ENCODE measurements around the gene KCNH2. TPM values are rescaled to one million over a fixed set of nuclear protein-coding genes. Genes with fewer than 3 reads are reported as not detected.
A peak's percentile ranks its signal among the peaks of the same experiment; 100 is the strongest.

KCNH2 gene
- polyA plus RNA-seq, 1 experiment: 0.06 TPM

GRCh38 chr7:150937848-150938561 is 40.1 kb downstream of the KCNH2 start:
- peak; percentile 4 for DNase-seq (ENCODE audit: low read depth)
- TF ChIP-seq CTCF (IDR thresholded peaks at IDR 0.05; ENCODE audit: insufficient read depth, low read depth, low read length): no peak
- H3K36me3 ChIP-seq (ENCODE audit: control insufficient read depth, insufficient read depth, low read length): no peaks in the 10 kb centered on the region
- POLR2A ChIA-PET: no interaction called here
- no peak overlapping the region for H3K4me3 ChIP-seq (ENCODE audit: low read depth, low read length)
- 0 out of 2 replicates have a peak, but pooled peaks cover 2% of the 10 kb centered on the region for H3K27me3 ChIP-seq (ENCODE audit: control insufficient read depth, insufficient read depth, low read length)
- CTCF ChIA-PET: interaction anchor here (0.8 to 1.5 kb wide), 4 partner anchors 25 to 80 kb away, joined by 3 to 5 read pairs (median 4); no protein-coding TSS in a partner anchor

- no peak for TF ChIP-seq CTCF (IDR thresholded peaks at IDR 0.05; ENCODE audit: insufficient read depth, low read depth, low read length)
- DNase-seq (ENCODE audit: low read depth): no peak
- H3K4me3 ChIP-seq (ENCODE audit: low read depth, low read length): no peak overlapping the region
- CTCF ChIA-PET: no interaction called here
- H3K27me3 ChIP-seq (ENCODE audit: control insufficient read depth, insufficient read depth, low read length): peaks cover 2% of the 10 kb centered on the region; the same call in 1 of the 2 replicates
- no peaks in the 10 kb centered on the region for H3K36me3 ChIP-seq (ENCODE audit: control insufficient read depth, insufficient read depth, low read length)
- POLR2A ChIA-PET: no interaction called here
These were observed 42.1 kb downstream of the KCNH2 start for GRCh38 chr7:150936018-150936417.

- no peak for TF ChIP-seq CTCF (IDR thresholded peaks at IDR 0.05; ENCODE audit: insufficient read depth, low read depth, low read length)
- Histone ChIP-seq H3K27me3 (ENCODE audit: control insufficient read depth, insufficient read depth, low read length) (no peaks in the 10 kb centered on the region; the same call in 1 of the 2 replicates), H3K36me3 (ENCODE audit: control insufficient read depth, insufficient read depth, low read length) (no peaks in the 10 kb centered on the region), H3K4me3 (ENCODE audit: low read depth, low read length) (no peak overlapping the region)
- ChIA-PET POLR2A (no interaction called here), CTCF (no interaction called here)
- DNase-seq (ENCODE audit: low read depth): no peak
These were observed 43.0 kb downstream of the KCNH2 start for GRCh38 chr7:150935149-150935548.

GRCh38 chr7:150934045-150934766 is 43.9 kb downstream of the KCNH2 start:
- TF ChIP-seq CTCF (IDR thresholded peaks at IDR 0.05; ENCODE audit: insufficient read depth, low read depth, low read length): no peak
- H3K27me3 ChIP-seq (ENCODE audit: control insufficient read depth, insufficient read depth, low read length): no peaks in the 10 kb centered on the region; the same call in 1 of the 2 replicates
- CTCF ChIA-PET: no interaction called here
- POLR2A ChIA-PET: no interaction called here
- DNase-seq (ENCODE audit: low read depth): no peak
- no peaks in the 10 kb centered on the region for H3K36me3 ChIP-seq (ENCODE audit: control insufficient read depth, insufficient read depth, low read length)
- H3K4me3 ChIP-seq (ENCODE audit: low read depth, low read length): no peak overlapping the region

GRCh38 chr7:150931199-150931869 is 46.8 kb downstream of the KCNH2 start:
- no peak for TF ChIP-seq CTCF (IDR thresholded peaks at IDR 0.05; ENCODE audit: insufficient read depth, low read depth, low read length)
- no peak for DNase-seq (ENCODE audit: low read depth)

More at GRCh38 chr7:150931199-150931869, 46.8 kb downstream of the KCNH2 start:
- POLR2A ChIA-PET: no interaction called here
- Histone ChIP-seq H3K27me3 (ENCODE audit: control insufficient read depth, insufficient read depth, low read length) (no peaks in the 10 kb centered on the region; the same call in 1 of the 2 replicates), H3K4me3 (ENCODE audit: low read depth, low read length) (no peak overlapping the region), H3K36me3 (ENCODE audit: control insufficient read depth, insufficient read depth, low read length) (no peaks in the 10 kb centered on the region)
- CTCF ChIA-PET: interaction anchor here (1.8 kb wide), 1 partner anchor 31 kb away, joined by 6 read pairs; no protein-coding TSS in a partner anchor

Measured in BJ (cell line).